OCI-LY7 (cell line): Measurements from ENCODE around the gene TMC7. TPM values are rescaled to one million over a fixed set of nuclear protein-coding genes. Genes with fewer than 3 reads are reported as not detected.
A peak's percentile ranks its signal among the peaks of the same experiment; 100 is the strongest.
"Not testable (repeated sequence)": the region's sequence is repeated elsewhere in the genome, so short reads cannot be mapped to it uniquely, and the experiment has no call there.

ENCODE experiments used
- BruUV-seq: library from RNA; stranded (reverse); fragments of 400-500 nt; replicated peaks from 2 replicates; lab custom pipeline; 2021; lab: Mats Ljungman, UMichigan
- CTCF ChIA-PET: fragments of 300-600 bp; sonication (Branson Sonifier 250); formaldehyde crosslinking; loops from one replicate; lab custom pipeline; 2022; ENCODE audit warnings: antibody characterized with exemption; ENCODE audit not compliant: unreplicated experiment; lab: Charles Lee
- POLR2A ChIA-PET: fragments of 300-600 bp; sonication (Branson Sonifier 250); formaldehyde crosslinking; loops from one replicate; lab custom pipeline; 2022; ENCODE audit warnings: antibody characterized with exemption; lab: Charles Lee
- DNase-seq: peaks from one replicate; pipeline ENCODE4 v3.0.0-alpha.2; 2015; ENCODE audit warnings: low spot score
- H2AFZ ChIP-seq: fragments of 200-600 bp; sonication (generic), shearing (Covaris generic); 2 replicates; pipeline ENCODE4 v1.6.1; 2014; ENCODE audit warnings: mild to moderate bottlenecking, antibody characterized with exemption, low read length, moderate library complexity
- H3K27ac ChIP-seq: fragments of 200-600 bp; sonication (generic); 2 replicates; pipeline ENCODE4 v1.5.1; 2014; ENCODE audit warnings: mixed run types, low read depth, mild to moderate bottlenecking, moderate library complexity, low read length, inconsistent platforms; ENCODE audit not compliant: poor library complexity, severe bottlenecking
- H3K36me3 ChIP-seq: fragments of 200-600 bp; sonication (generic); 2 replicates; pipeline ENCODE4 v1.6.1; 2014; ENCODE audit warnings: mild to moderate bottlenecking, antibody characterized with exemption, low read length, moderate library complexity, mixed read lengths; ENCODE audit not compliant: insufficient read depth
- H3K4me1 ChIP-seq: fragments of 200-600 bp; sonication (generic); 2 replicates; pipeline ENCODE4 v1.5.1; 2014; ENCODE audit warnings: mild to moderate bottlenecking, low read length; ENCODE audit not compliant: insufficient read depth, poor library complexity, severe bottlenecking
- H3K4me2 ChIP-seq: fragments of 200-600 bp; sonication (generic); 2 replicates; pipeline ENCODE4 v1.6.1; 2014; ENCODE audit warnings: mild to moderate bottlenecking, low read length
- H3K4me3 ChIP-seq: fragments of 200-600 bp; sonication (generic); 2 replicates; pipeline ENCODE4 v1.5.1; 2014; ENCODE audit warnings: mild to moderate bottlenecking, low read depth, low read length; ENCODE audit not compliant: poor library complexity, severe bottlenecking
- H3K79me2 ChIP-seq: fragments of 200-600 bp; sonication (generic); 2 replicates; pipeline ENCODE4 v1.6.1; 2016; ENCODE audit warnings: low read depth, mild to moderate bottlenecking, low read length, moderate library complexity, mixed read lengths; ENCODE audit not compliant: insufficient read depth
- H3K9me2 ChIP-seq: fragments of 200-600 bp; sonication (generic); 2 replicates; pipeline ENCODE4 v1.6.1; 2016; ENCODE audit warnings: mild to moderate bottlenecking, low read length, mixed read lengths; ENCODE audit not compliant: insufficient read depth
- H3K9me3 ChIP-seq: fragments of 200-600 bp; sonication (generic); 2 replicates; pipeline ENCODE4 v1.6.1; 2014; ENCODE audit warnings: mild to moderate bottlenecking, mixed run types, low read length, mixed read lengths
- H4K20me1 ChIP-seq: fragments of 200-600 bp; sonication (generic); 2 replicates; pipeline ENCODE4 v1.6.1; 2014; ENCODE audit warnings: mild to moderate bottlenecking, antibody characterized with exemption, low read length, moderate library complexity, mixed read lengths; ENCODE audit not compliant: insufficient read depth
- EZH2phosphoT487 ChIP-seq: fragments of 200-600 bp; sonication (generic); IDR thresholded peaks from 2 replicates; pipeline ENCODE4 v1.6.1; 2018; ENCODE audit warnings: low read depth, borderline replicate concordance, mild to moderate bottlenecking, mixed run types, antibody characterized with exemption, low read length, moderate library complexity, mixed read lengths
- intact Hi-C: fragments of 100-400 bp; cut with micrococcal nuclease; formaldehyde crosslinking; loops from one replicate; pipeline ENCODE4 v1.10.0; 2022; ENCODE audit not compliant: unreplicated experiment
- total RNA-seq, 2 experiments: library from RNA; depleted of rRNA in 1 of 2; stranded (reverse); fragments of >200 nt in 1 of 2; shearing (Covaris generic) in 1 of 2; gene quantifications; 2 replicates each; pipeline ENCODE4 v1.2.3, GENCODE V29; 2014 to 2022
- TF ChIP-seq, protein P1 (sequence below): fragments of 200-600 bp; sonication (generic); conservative IDR thresholded peaks from 2 replicates; pipeline ENCODE4 v1.5.1; 2014; ENCODE audit warnings: mild to moderate bottlenecking, antibody characterized with exemption, low read length, moderate library complexity, mixed read lengths

The TMC7 gene
- total RNA-seq, 2 experiments from 2014 or later = not detected

- BruUV-seq, H4K20me1 ChIP-seq, H3K79me2 ChIP-seq, H3K36me3 ChIP-seq, H3K4me2 ChIP-seq, CTCF ChIA-PET, H2AFZ ChIP-seq, intact Hi-C loops, H3K9me3 ChIP-seq, H3K9me2 ChIP-seq, H3K4me1 ChIP-seq, H3K27ac ChIP-seq, H3K4me3 ChIP-seq, DNase-seq: not testable (repeated sequence)
- POLR2A ChIA-PET = interaction anchor here (0.6 kb wide), 1 partner anchor 16 kb away, joined by 3 read pairs; no protein-coding TSS in a partner anchor
Observed at GRCh38 chr16:18956658-18957241, 27.0 kb upstream of the TMC7 start.

DNA sequence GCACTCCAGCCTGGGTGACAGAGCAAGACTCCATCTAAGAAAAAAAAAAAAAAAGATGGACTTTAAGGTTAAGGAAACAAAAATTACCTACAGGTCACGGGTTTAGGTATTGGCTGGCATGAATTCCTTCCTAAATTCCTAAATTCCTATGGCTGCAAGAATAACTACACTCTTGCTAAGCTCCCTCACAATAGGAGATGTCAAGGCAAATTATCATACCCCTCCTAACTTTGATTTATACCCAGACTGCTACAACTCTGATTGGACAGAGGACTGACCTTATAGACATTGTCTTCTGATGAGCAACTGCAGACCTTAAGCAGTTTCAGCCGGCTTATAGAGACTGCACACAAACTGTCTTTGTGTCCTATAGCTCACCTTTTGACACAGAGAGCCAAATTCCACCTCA is 25.1 kb upstream of the TMC7 start:
- Histone ChIP-seq H3K4me2 (no peak overlapping the region), H3K27ac (no peak overlapping the region), H3K9me3 (no peaks in the 10 kb centered on the region), H3K9me2 (no peaks in the 10 kb centered on the region), H3K36me3 (no peaks in the 10 kb centered on the region), H4K20me1 (no peaks in the 10 kb centered on the region), H3K4me3 (no peak overlapping the region), H3K79me2 (no peaks in the 10 kb centered on the region), H3K4me1 (no peaks in the 10 kb centered on the region), H2AFZ (peak overlapping the region; percentile 33; the same call in 1 of the 2 replicates)
- POLR2A ChIA-PET = interaction anchor here (0.6 to 0.7 kb wide), 4 partner anchors 23 to 1823 kb away, joined by 3 to 4 read pairs (median 3); no protein-coding TSS in a partner anchor
- no TSS peak for BruUV-seq
- TF ChIP-seq, protein P1, sequence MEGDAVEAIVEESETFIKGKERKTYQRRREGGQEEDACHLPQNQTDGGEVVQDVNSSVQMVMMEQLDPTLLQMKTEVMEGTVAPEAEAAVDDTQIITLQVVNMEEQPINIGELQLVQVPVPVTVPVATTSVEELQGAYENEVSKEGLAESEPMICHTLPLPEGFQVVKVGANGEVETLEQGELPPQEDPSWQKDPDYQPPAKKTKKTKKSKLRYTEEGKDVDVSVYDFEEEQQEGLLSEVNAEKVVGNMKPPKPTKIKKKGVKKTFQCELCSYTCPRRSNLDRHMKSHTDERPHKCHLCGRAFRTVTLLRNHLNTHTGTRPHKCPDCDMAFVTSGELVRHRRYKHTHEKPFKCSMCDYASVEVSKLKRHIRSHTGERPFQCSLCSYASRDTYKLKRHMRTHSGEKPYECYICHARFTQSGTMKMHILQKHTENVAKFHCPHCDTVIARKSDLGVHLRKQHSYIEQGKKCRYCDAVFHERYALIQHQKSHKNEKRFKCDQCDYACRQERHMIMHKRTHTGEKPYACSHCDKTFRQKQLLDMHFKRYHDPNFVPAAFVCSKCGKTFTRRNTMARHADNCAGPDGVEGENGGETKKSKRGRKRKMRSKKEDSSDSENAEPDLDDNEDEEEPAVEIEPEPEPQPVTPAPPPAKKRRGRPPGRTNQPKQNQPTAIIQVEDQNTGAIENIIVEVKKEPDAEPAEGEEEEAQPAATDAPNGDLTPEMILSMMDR = no peak
- no peak for TF ChIP-seq EZH2phosphoT487
- DNase-seq = no peak
- CTCF ChIA-PET = no interaction called here
- intact Hi-C loops = no loop called here

DNA sequence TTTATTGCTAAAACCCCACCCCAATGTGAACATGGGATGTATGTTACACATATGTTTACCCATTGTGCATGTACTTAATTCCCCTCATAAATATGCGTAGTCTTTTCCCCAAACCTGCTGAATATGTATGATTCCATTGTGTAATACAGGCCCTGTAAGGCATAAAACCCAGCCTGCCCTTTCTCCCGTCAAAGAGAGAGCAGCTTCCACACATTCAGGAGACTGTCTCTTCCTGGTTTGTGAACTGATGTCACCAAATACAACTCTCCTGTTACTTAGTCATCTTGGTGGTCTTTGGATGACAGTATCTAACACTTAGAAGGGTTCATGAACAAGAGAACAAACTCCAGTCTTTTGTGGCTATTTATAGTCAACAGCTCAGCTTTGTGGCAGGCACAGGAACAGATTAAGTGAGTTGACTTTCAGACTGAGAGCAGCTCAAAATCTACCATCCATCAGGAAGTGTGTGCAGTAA is 24.7 kb upstream of the TMC7 start:
- intact Hi-C loops = no loop called here
- CTCF ChIA-PET = no interaction called here
- Histone ChIP-seq H3K79me2 (no peaks in the 10 kb centered on the region), H3K9me3 (no peaks in the 10 kb centered on the region), H3K4me3 (no peak overlapping the region), H3K36me3 (no peaks in the 10 kb centered on the region), H2AFZ (peak overlapping the region; percentile 33; the same call in 1 of the 2 replicates), H3K4me1 (no peaks in the 10 kb centered on the region), H4K20me1 (no peaks in the 10 kb centered on the region), H3K4me2 (no peak overlapping the region), H3K9me2 (no peaks in the 10 kb centered on the region), H3K27ac (no peak overlapping the region)
- POLR2A ChIA-PET = interaction anchor here (0.6 to 0.7 kb wide), 3 partner anchors 78 to 1823 kb away, joined by 3 to 4 read pairs (median 3); no protein-coding TSS in a partner anchor
- no peak for TF ChIP-seq EZH2phosphoT487
- TF ChIP-seq, protein P1 = no peak
- BruUV-seq = no TSS peak
- no peak for DNase-seq
